HepG2 (cell line): ENCODE results near the gene SECTM1. TPM values are rescaled to one million over a fixed set of nuclear protein-coding genes. Genes with fewer than 3 reads are reported as not detected.

Experiments
- CENPT ChIP-seq: sonication (generic); formaldehyde crosslinking; IDR thresholded peaks from 2 replicates; pipeline ENCODE4 v1.8.0; 2022; ENCODE audit warnings: low read depth, mild to moderate bottlenecking, moderate library complexity, missing genetic modification reagents
- EEA1 ChIP-seq: sonication (generic); formaldehyde crosslinking; IDR thresholded peaks from 2 replicates; pipeline ENCODE4 v1.5.1; 2020; ENCODE audit warnings: mild to moderate bottlenecking, missing genetic modification reagents, borderline replicate concordance
- FOXA3 ChIP-seq: IDR thresholded peaks from 2 replicates; pipeline ENCODE4 v1.6.1; 2016; ENCODE audit warnings: missing genetic modification reagents, missing compliant biosample characterization
- GATAD1 ChIP-seq: IDR thresholded peaks from 2 replicates; pipeline ENCODE4 v1.6.1; 2016; ENCODE audit warnings: missing genetic modification reagents, missing compliant biosample characterization
- IKZF4 ChIP-seq: sonication (generic); formaldehyde crosslinking; IDR thresholded peaks from 2 replicates; pipeline ENCODE4 v1.5.1; 2020; ENCODE audit warnings: borderline replicate concordance, mild to moderate bottlenecking, low read depth, missing genetic modification reagents; ENCODE audit errors: not compliant biosample characterization
- MAF1 ChIP-seq: sonication (generic); formaldehyde crosslinking; IDR thresholded peaks from 2 replicates; pipeline ENCODE4 v1.5.0; 2020; ENCODE audit warnings: missing genetic modification reagents, borderline replicate concordance
- MIXL1 ChIP-seq: IDR thresholded peaks from 2 replicates; pipeline ENCODE4 v1.6.1; 2016
- MLXIP ChIP-seq: sonication (generic); formaldehyde crosslinking; IDR thresholded peaks from 2 replicates; pipeline ENCODE4 v1.9.0; 2021; ENCODE audit warnings: missing genetic modification reagents, borderline replicate concordance
- MXD1 ChIP-seq: sonication (generic); formaldehyde crosslinking; IDR thresholded peaks from 2 replicates; pipeline ENCODE4 v1.4.0; 2020; ENCODE audit warnings: mild to moderate bottlenecking, missing genetic modification reagents
- SMARCC2 ChIP-seq: fragments of 450-650 bp; IDR thresholded peaks from 2 replicates; pipeline ENCODE4 v1.6.1; 2017; ENCODE audit warnings: antibody characterized with exemption, mild to moderate bottlenecking
- THAP9 ChIP-seq: sonication (generic); formaldehyde crosslinking; IDR thresholded peaks from 2 replicates; pipeline ENCODE4; 2020; ENCODE audit warnings: missing genetic modification reagents, mild to moderate bottlenecking, borderline replicate concordance
- ZBTB7B ChIP-seq: sonication (generic); formaldehyde crosslinking; IDR thresholded peaks from 2 replicates; pipeline ENCODE4 v1.4.0; 2020; ENCODE audit warnings: missing genetic modification reagents
- ZNF326 ChIP-seq: sonication (generic); formaldehyde crosslinking; IDR thresholded peaks from 2 replicates; pipeline ENCODE4 v1.4.0; 2020; ENCODE audit warnings: missing genetic modification reagents, borderline replicate concordance
- ZNF652 ChIP-seq: IDR thresholded peaks from 2 replicates; pipeline ENCODE4 v1.6.1; 2016; ENCODE audit warnings: low read depth, borderline replicate concordance
- ZNF841 ChIP-seq: sonication (generic); formaldehyde crosslinking; IDR thresholded peaks from 2 replicates; pipeline ENCODE4 v1.8.1; 2023; ENCODE audit warnings: missing genetic modification reagents, borderline replicate concordance
- polyA plus RNA-seq, 8 experiments: library from polyadenylated mRNA; depleted of rRNA in 3 of 8; stranded (reverse) in 7 of 8; unstranded in 1 of 8; fragments of >200 nt; fragmentation: Illumina TruSeq in 4 of 8; extraction: Trizol in 4 of 8; gene quantifications; 2 replicates each; pipeline versions ENCODE4 v1.2.1 to v1.2.3, GENCODE V29; 2011 to 2016; ENCODE audit warnings: low read depth in 4 of 8, missing spikeins in 1 of 8, mixed read lengths in 1 of 8; ENCODE audit not compliant: insufficient read depth in 1 of 8
- total RNA-seq, 5 experiments: library from RNA; depleted of rRNA; stranded (reverse); fragments of >200 nt; fragmentation: Illumina TruSeq; extraction: Trizol; gene quantifications; 2 replicates each; pipeline ENCODE4 v1.2.3, GENCODE V29; 2016; ENCODE audit warnings: low read depth in 1 of 5
- TF ChIP-seq, protein P1 (sequence below): sonication (generic); formaldehyde crosslinking; IDR thresholded peaks from 2 replicates; pipeline ENCODE4 v1.8.0; 2022; ENCODE audit warnings: missing genetic modification reagents, mild to moderate bottlenecking, inconsistent platforms, borderline replicate concordance
- TF ChIP-seq, protein P2 (sequence below): sonication (generic); formaldehyde crosslinking; conservative IDR thresholded peaks from 2 replicates; pipeline ENCODE4 v1.4.0; 2020; ENCODE audit warnings: missing genetic modification reagents
- TF ChIP-seq, protein P3 (sequence below): sonication (generic); formaldehyde crosslinking; IDR thresholded peaks from 2 replicates; pipeline ENCODE4 v1.8.1; 2023; ENCODE audit warnings: missing genetic modification reagents, mild to moderate bottlenecking, borderline replicate concordance

The SECTM1 gene
- total and polyA plus RNA-seq, 2 of the 13 experiments (the other 11 are each of a cell fraction or from before 2014, with no cell fraction given): 3.5 to 5.3 TPM

DNA sequence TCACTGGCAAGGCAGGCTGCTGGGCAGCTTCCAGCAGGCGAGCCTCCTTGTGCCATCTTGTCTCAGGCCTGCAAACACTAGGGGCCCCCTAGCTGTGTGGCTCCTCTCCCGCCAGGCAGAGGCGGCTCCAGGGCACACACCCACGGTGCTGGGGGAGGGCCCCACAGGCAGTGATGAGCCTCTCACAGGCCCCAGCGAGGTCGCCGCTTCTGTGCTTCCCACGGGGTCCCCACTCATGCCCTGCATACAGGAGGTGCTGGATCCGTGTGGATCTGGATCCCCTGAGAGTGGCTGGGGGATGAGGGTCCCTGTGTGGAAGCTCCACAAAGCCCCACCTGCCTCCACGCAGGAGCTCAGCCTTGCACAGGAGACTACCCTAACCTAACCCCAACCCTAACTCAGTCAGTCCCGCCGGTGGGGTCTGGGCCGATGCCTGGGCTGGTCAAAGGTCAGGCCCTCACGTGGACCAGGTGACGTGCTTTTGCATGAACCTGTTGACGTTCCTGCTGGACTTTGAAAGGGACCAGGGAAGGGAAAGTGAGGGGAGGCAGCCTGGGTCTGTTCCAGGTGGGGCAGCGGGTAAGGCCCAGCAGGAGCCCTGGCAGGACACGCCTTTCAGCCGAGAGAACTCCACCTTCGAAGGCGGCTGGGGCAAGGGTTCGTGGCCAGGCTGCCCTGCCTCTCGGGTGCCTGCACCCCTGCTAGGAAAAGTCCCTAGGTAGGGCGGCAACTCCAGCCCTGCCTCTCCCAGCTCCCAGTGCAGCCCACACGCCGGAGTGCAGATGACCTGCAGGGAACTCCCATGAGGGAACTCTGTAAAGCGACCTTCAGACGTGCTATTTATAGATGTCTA, 5.2 kb downstream of the SECTM1 start (continued):
- TF ChIP-seq CENPT (CRISPR knock-in tag): no peak
- 0 out of 2 replicates have a peak, but pooled peaks have one; percentile 81 for TF ChIP-seq MAF1 (CRISPR knock-in tag)
- no peak for TF ChIP-seq SMARCC2
- TF ChIP-seq, protein P1, sequence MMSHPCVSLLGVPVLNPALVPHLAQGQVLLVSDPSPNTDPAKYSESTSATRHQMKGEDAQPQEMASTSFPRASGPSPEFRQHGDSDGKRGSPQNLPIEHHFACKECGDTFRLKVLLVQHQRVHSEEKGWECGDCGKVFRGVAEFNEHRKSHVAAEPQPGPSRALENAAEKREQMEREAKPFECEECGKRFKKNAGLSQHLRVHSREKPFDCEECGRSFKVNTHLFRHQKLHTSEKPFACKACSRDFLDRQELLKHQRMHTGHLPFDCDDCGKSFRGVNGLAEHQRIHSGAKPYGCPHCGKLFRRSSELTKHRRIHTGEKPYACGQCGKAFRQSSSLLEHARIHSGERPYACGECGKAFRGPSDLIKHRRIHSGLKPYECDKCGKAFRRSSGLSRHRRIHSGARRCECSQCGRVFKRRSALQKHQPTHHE: 0 out of 2 replicates have a peak, but pooled peaks have one; percentile 68
- TF ChIP-seq ZNF841: no peak
- TF ChIP-seq EEA1 (CRISPR knock-in tag): 0 out of 2 replicates have a peak, but pooled peaks have one; percentile 70
- TF ChIP-seq, protein P2, sequence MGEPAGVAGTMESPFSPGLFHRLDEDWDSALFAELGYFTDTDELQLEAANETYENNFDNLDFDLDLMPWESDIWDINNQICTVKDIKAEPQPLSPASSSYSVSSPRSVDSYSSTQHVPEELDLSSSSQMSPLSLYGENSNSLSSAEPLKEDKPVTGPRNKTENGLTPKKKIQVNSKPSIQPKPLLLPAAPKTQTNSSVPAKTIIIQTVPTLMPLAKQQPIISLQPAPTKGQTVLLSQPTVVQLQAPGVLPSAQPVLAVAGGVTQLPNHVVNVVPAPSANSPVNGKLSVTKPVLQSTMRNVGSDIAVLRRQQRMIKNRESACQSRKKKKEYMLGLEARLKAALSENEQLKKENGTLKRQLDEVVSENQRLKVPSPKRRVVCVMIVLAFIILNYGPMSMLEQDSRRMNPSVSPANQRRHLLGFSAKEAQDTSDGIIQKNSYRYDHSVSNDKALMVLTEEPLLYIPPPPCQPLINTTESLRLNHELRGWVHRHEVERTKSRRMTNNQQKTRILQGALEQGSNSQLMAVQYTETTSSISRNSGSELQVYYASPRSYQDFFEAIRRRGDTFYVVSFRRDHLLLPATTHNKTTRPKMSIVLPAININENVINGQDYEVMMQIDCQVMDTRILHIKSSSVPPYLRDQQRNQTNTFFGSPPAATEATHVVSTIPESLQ (CRISPR knock-in tag): no peak; the same call in 1 of the 2 replicates
- peak; percentile 96 for TF ChIP-seq ZBTB7B (CRISPR knock-in tag)
- peak; percentile 50; the same call in 1 of the 2 replicates for TF ChIP-seq MLXIP (CRISPR knock-in tag)
- TF ChIP-seq THAP9 (CRISPR knock-in tag): peak; percentile 78
- peak; percentile 69 for TF ChIP-seq GATAD1 (CRISPR knock-in tag)
- TF ChIP-seq FOXA3 (CRISPR knock-in tag): peak; percentile 86
- TF ChIP-seq ZNF652 (CRISPR knock-in tag): no peak
- TF ChIP-seq ZNF326 (CRISPR knock-in tag): no peak
- TF ChIP-seq IKZF4 (CRISPR knock-in tag): peak; percentile 43
- TF ChIP-seq MXD1: peak; percentile 77
- TF ChIP-seq, protein P3, sequence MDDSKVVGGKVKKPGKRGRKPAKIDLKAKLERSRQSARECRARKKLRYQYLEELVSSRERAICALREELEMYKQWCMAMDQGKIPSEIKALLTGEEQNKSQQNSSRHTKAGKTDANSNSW: no peak
- peak; percentile 49; the same call in 1 of the 2 replicates for TF ChIP-seq MIXL1 (CRISPR knock-in tag)
